EL (cell line): ENCODE results near the gene PLEKHO2.
"Not testable (repeated sequence)": the region's sequence is repeated elsewhere in the genome, so short reads cannot be mapped to it uniquely, and the experiment has no call there.

Source experiments
- DNase-seq: peaks from one replicate; pipeline ENCODE4 v3.0.0-alpha.2; 2016

The PLEKHO2 gene, protein sequence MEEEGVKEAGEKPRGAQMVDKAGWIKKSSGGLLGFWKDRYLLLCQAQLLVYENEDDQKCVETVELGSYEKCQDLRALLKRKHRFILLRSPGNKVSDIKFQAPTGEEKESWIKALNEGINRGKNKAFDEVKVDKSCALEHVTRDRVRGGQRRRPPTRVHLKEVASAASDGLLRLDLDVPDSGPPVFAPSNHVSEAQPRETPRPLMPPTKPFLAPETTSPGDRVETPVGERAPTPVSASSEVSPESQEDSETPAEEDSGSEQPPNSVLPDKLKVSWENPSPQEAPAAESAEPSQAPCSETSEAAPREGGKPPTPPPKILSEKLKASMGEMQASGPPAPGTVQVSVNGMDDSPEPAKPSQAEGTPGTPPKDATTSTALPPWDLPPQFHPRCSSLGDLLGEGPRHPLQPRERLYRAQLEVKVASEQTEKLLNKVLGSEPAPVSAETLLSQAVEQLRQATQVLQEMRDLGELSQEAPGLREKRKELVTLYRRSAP

DNA sequence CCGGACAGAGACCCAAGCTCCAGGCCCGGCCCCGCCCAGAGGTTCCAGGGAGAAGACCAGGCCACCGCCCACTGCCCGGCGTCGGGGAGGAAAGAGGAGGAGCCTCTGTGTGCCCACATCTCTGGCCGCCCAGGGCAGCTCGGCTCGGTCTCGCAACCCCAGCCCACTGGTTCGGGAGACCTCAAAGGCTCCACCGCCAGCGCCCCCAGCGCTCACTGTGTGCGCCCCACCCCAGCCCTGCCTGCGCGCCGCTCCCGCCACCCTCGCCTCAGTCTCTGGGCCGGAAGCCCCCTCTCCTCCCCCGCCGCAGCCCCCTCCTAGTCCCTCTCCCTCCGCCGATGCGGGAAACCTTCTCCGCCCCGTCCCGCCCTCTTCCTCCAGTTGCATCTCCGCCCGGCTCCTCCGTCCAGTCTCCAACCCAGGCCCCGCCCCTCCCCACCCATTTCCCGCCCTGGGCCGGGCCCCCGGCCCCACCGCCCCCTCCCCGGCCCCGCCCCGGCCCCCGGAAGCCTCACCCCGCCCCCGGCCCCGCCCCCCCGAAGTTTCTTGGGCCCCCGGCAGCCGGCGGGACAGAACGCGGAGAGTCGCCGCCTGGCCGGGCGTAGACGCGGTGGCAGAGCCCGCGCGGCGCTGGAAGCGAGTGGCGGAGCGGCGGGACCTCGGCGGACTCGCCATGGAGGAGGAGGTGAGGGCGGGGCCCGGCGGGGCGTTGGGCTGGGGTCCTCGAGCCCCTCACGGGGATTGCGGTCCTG is at the start of gene PLEKHO2:
Gene PLEKHO2, plus strand, starts transcription at position 572 of the 752 bp plus-strand sequence. Its CDS starts 102 bp downstream, at position 674.
- DNase-seq, result peak; percentile 96

DNA sequence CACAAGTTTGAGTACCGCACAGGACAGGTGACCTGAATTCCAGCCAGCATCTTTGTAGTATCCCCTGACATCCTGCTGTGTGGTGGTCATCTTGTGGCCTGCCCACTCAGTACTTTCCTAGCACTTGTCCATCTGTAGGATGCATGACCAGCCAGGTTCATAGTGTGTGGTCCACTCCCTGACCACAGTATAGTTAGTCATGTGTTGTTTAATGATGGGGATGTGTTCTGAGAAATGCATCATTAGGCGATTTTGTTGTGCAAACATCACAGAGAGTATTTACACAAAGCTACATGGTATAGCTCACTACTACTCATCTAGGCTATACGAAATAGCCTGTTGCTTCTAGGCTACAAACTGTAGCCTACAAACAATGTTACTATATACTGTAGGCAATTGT is 49.4 kb upstream of the PLEKHO2 start:
- no peak for DNase-seq

DNA sequence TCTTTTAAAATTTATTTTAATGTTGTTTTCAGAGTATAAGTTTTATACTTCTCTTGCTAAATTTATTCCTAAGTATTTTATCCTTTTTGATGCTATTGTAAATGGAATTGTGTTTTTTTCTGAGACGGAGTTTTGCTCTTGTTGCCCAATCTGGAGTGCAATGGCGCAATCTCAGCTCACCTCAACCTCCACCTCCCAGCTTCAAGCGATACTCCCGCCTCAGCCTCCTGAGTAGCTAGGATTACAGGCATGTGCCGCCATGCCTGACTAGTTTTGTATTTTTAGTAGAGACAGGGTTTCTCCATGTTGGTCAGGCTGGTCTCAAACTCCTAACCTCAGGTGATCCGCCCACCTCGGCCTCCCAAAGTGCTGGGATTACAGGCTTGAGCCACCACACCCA is 46.4 kb upstream of the PLEKHO2 start:
- DNase-seq, result not testable (repeated sequence)

DNA sequence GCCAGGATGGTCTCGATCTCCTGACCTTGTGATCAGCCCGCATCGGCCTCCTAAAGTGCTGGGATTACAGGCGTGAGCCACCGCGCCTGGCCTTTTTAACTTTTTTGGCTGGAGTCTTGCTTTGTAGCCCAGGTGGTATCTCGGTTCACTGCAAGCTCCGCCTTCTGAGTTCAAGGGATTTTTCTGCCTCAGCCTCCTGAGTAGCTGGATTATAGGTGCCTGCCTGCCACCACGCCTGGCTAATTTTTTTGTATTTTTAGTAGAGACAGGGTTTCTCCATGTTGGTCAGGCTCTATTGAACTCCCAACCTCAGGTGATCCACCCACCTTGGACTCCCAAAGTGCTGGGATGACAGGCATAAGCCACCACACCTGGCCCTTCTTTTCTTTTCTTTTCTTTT is 45.8 kb upstream of the PLEKHO2 start:
- not testable (repeated sequence) for DNase-seq

DNA sequence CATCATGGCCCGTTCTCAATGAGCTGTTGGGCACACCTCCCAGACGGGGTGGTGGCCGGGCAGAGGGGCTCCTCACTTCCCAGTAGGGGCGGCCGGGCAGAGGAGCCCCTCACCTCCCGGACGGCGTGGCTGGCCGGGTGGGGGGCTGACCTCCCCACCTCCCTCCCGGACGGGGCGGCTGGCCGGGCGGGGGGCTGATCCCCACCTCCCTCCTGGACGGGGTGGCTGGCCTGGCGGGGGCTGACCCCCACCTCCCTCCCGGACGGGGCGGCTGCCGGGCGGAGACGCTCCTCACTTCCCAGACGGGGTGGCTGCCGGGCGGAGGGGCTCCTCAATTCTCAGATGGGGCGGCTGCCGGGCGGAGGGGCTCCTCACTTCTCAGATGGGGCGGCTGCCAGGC is 42.8 kb upstream of the PLEKHO2 start:
- DNase-seq, result not testable (repeated sequence)

DNA sequence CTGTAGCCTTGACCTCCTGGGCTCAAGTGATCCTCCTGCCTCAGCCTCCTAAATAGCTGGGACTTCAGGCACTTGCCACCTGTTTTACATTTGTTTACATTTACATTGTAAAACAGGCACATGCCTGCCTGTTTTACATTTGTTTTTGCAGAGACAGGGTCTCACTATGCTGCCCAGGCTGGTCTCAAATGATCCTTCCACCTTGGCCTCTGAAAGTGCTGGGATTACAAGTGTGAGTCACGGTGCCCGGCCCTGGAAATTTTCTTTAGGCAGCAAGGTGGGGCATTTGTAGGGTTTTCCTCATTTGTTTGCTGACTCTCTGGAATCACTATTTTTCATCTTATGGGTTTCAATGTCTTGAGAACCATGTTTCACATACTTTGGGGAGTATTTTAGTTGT is 41.2 kb upstream of the PLEKHO2 start:
- no peak for DNase-seq

DNA sequence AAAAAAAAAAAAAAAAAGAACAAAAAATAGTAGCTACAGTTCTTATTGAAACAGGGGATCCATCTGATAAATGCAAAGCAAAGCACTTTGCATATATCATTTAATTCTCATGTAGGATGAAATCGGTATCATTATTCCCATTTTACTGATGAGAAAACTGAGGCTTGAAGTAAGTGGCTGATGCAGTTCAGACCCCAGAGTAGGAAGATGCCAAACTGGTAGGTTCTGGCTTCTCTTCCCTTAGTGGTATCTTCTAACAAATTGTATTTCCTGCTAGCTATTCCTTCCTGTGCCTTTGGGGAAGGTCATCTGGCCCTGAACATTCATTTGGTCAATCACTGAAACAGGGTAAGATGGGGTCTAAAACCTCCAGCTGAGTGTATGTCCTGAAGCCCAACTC is 38.2 kb upstream of the PLEKHO2 start:
- DNase-seq, result no peak

DNA sequence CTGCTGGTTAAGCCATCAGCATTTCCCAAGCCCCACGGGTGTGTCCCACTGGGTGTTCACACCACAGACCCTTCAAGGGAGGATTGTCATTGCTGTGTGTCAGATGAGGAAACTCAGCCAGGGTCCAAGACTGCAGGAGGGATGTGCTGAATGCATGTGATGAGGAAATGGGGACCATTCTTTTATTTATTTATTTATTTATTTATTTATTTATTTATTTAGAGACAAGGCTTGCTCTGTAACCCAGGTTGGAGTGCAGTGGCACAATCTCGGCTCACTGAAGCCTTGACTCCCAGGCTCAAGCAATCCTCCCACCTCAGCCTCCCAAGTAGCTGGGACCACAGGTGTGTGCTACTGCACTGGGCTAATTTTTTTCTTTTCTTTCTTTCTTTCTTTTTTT is 37.1 kb upstream of the PLEKHO2 start:
- no peak for DNase-seq

DNA sequence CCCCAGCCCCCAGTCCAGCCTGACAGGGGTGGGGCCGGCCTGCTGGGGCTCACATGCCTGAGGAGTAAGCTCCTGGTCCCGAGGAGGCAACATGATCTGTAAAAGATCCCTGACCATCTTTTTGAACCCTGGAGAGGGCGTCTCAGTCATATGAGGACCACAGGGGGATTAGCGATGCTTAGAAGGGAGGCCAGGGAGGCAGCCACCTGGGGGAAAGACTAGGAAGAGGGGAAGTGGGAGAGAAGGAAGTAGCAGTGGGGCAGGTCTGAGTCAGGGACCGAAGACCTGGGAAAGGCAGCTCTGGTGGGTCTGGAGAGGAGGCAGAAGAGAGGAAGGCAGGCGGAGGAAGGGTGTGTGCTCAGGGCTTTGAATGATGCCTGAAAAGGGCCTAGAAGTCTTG is 35.2 kb upstream of the PLEKHO2 start:
- DNase-seq, result no peak

DNA sequence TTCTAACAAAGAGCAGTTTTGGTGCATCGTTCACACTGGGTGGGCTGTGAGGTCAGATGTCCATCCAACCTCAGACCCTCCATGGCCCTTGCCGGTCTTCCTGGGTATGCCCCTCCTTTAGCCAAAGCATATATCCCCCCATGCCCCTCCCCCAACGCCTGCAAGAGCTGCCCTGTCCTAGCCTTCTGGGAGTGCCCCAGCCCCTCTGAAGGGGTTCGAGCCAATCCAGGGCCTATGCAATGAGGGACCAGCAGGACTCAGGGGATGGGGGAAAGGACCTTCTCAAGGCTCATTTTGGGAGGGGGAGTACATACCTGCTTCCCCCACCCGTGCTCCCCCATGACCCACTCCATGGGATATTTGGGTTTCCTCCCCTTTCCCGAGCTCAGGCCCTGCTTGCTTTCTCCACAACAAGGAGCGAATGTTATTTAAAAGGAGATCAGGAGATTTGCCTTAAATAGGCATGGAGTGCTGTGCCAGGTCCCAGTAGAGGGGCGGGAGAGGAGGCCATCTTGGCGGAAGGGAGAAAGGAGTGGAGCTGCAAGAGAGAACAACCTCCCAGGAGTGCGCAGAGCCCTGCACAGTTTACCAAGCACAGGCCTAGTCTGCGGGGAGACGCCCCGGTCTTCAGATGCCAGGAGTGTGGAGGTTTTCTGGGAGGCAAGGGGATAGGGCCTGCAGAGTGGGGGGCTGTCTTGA is 34.5 kb upstream of the PLEKHO2 start:
- DNase-seq, result no peak

DNA sequence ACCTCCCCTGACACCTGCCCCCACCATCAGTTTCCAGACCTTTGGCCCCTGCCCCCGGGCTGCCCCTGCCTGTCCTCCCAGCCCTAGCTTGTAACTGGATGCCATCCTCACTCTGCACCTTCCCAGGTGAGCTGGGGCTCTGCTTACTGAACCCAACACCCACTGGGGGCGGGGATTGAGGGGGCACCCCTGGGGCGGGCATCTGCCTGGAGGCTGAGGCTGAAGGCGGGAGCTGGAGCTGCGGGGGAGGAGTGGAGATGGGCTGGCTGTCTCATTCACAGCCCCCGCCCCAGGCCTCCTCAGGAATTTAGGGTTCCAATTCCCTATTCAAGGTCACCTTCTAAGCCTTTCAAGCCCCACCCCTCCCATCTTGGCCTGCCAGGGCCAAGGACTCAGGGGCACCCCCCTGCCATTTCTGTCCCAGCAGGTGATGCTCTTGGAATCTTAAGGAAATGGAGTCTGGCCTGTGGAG is 33.9 kb upstream of the PLEKHO2 start:
- no peak for DNase-seq

DNA sequence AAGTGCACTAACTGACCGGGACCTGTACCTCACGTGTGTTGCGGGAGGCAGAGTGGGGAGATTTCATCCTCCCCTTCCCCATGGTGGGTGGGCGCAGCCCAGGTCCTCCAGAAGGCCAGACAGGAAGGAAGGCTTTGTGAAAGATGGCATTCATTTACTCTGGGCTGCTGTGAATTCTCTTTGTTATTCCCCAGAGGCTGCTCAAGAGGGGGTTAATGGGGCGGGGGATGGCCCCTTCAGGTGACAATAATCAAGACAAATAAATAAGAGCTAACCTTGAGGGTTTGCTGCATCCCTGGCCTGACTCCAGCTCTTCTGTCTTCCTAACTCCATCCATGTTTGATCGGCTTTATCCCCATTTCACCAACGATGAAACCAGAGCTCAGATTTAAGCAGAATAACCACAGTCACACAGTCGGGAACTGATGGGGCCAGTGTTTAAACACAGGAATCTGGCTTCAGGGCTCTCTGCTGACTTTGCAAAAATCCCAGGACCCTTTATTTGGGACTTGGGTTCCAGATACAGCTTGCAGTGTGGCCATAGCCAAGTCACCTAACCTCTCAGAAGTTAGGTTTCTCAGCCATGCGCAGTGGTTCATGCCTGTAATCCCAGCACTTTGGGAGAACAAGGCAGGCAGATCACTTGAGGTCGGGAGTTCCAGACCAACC is 32.8 kb upstream of the PLEKHO2 start:
- DNase-seq, result no peak

DNA sequence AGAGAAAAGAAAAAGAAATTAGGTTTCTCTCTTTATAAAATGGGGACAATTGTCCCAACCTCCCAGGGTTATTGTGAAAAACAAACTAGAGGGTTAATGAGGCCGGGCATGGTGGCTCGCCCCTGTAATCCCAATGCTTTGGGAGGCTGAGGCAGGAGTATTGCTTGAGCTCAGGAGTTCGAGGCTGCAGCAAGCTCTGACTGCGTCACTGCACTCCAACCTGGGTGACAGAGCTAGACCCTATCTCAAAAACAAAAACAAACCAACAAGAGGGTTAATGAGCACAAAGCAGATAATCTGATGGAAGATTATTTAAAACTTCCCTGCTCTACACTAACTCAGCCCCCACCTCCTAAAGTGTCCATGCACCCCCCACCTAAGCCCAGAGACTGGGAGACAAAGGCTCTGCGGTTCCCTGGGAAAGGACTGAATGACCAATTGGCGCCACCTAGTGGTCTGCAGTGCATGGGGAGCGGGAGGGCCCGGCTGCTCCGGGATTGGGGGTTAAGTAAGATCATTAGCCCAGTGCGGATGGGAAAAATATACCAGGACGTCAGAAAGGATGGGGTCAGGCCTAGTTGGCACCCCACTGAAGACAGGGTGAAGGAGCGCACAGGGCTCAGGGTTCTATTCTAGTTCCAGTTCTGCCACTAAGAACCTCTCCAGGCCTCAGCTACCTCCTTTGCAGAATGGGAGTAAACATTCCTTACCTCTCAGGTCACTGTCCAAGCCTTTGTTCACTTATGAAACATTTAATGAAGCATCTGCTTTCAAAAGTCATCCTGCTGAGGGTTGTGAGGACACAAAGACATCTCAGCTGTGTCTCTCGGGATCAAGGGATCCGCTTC is 31.8 kb upstream of the PLEKHO2 start:
- DNase-seq, result peak; percentile 69

DNA sequence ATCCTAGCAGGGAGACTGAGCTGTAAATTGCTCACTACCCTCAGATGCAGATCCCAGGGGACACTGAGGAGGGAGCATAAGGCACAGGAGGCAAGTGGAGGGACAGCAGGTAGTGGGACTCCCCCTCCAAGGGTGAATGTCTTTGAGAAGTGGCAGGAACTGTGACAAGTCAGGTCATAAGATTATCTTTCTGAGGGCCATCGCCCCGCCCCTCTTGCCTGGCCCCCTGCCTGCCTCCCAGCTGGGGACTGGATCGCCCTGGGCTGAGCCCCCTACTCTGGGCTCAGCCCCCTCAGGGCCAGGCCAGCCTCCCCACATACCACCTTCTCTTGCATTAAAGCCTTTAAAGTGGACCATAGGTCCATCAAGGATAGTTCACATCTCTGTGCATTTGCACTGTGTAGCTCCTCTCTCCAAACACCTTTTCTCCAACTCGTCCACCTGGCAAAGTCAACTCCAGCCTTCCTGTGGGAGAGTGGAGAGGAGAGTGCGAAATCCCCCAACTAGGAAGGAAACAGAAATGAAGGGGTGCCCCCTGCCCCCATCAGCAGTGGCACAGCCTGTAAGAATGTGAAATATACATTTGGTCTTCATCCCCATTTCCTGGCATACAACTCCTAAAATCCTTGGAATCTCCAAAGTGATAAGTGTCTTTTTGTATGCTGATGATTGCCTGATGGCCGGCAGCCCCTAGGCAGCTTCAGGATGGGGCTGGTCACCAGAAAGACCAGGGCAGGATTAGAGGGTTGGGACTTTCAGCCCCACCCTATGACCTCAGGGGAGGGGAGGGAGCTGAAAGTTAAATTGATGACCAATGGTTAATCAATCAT is 31.0 kb upstream of the PLEKHO2 start:
- DNase-seq, result no peak

DNA sequence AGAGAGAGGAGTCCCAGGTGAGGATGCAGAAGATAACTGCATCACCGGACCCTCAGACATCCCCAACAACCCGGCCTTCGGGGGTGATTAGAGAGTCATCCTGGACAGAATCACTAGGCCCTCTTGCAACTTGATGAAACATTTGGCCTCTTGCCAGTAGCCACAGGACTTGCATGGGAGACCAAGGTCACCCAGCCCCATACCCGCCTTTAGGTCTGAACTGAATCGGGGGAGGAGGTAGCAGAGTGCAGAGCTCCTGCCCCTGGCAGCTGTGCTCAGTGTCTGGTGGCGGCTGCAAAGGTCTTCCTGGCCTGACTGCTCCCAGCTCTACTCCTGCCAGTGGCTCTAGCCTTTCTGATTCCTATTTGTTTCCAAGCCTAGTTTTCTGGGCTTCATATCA is 28.6 kb upstream of the PLEKHO2 start:
- peak; percentile 49 for DNase-seq

DNA sequence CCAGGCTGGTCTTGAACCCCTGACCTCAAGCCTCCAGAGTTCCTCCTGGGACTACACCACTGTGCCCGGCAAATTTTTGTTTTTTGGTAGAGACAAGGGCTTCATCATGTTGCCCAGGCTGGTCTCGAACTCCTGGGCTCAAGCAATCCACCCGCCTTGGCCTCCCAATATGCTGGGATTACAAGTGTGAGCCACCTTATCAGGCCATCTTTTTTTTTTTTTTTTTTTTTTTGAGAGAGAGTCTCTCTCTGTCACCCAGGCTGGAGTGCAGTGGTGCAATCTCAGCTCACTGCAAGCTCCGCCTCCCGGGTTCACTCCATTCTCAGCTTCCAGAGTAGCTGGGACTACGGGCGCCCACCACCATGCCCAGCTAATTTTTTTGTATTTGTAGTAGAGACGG is 27.4 kb upstream of the PLEKHO2 start:
- DNase-seq, result not testable (repeated sequence)

DNA sequence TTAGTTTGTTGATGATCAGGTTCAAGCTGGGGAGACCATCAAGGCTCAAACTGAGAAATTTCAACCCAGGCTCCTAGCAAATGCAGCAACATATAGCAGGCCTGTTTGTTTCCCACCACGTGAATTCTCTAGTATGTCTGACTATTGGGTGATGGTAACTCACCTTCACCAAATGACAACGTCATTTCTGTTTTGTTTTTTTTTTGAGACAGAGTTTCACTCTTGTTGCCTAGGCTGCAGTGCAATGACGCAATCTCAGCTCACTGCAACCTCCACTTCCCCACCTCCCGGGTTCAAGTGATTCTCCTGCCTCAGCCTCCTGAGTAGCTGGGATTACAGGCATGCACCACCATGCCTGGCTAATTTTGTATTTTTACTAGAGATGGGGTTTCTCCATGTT is 26.8 kb upstream of the PLEKHO2 start:
- DNase-seq, result not testable (repeated sequence)

DNA sequence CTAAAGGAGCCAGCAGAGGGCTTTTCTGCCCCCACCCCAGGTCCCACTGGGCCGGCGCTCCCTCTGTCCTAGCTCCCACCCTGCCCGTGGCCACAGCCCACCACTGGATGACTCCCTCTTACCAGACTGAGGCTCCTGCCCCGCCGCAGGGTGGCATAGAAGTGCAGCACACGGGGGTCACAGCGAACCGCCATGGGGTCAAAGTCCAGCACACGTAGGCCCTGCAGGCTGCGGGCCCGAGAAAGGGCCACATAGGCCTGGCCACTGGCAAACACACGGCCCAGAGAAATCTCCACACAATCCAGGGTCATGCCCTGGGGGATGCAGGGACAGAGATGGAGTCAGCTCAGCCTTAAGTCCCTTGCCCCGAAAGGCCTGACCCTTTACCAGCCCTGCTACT is 25.3 kb upstream of the PLEKHO2 start:
- no peak for DNase-seq

DNA sequence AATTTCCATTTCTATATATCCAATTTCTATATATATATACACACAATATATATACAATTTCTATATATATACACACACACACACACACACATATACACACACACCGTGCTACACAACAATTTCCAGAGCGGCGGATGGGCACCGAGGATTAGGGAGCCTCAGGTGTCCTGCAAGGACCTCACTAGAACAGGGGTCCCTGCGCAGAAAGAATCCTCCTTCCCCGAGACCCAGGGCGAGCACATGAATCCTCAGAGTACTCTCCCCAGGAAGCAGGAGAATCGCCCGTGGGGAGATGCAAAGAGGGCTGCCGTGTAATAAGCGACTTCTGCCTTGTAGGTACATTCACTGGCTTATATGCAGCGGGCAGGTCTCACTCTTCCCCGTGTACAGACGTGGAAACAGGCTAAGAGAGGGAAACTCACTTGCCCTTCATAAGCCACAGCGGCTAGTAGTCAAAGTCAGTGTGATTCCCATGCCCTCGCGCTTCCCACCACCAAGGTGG is 16.7 kb upstream of the PLEKHO2 start:
- DNase-seq, result no peak

DNA sequence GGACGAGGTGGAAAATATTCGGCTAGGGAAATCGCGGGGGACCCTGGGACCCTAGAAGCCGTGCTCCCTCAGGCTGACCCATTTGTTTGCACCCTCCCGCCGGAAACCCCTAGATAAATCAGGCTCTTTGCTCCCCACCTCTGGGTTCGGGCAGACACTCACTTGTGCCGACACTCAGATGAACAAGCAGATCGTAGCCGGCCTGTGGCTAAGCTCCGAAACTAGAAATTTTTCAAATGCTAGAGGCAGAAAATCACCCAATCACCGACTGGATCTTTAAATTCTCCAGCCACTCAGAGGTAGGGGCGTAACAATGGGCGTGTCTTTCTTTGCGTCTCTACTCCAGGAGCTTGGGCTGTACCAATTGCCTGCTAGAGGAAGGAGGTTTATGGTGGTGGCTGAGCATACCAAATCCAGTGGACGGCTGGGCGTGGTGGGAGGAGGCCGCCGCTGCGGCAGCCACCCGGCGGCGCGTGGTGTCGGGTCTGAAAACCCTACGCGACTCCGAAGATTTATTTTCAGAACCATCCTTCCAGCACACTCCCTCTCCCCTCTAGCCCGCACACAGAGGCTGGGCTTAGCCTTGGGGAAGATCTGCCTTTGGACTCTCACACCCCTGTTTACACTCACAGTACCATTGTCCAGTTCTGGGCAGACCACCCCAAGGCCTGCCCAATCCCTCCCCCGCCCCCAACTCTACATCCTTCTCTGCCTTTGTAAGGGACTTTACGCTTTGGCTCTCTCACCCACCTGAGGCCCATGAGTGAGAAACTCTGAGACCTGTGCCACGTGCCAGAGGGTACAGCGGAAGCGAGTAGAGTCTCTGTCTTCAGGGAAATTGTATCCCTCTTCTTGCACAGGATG is 16.1 kb upstream of the PLEKHO2 start, which contains the start of gene PIF1:
Gene PIF1, minus strand, starts transcription at position 217 of the 864 bp plus-strand sequence. CDS start 1,312 bp downstream, outside the sequence.
- DNase-seq, result peak; percentile 99
